Transverse colon (tissue), 4 donors: ENCODE measurements around the gene SPINT3. TPM values are rescaled to one million over a fixed set of nuclear protein-coding genes. Genes with fewer than 3 reads are reported as not detected.

Experiments
- DNase-seq: peaks from one replicate; pipeline ENCODE4 v3.0.0-alpha.2; 2019
- H3K27ac ChIP-seq, 4 donors: fragments of 200-600 bp; sonication (generic); 2 replicates each; pipeline ENCODE4 v1.5.1; 2016 to 2018; ENCODE audit warnings: inconsistent platforms in 4 of 4
- H3K27me3 ChIP-seq: fragments of 200-600 bp; sonication (generic); 2 replicates; pipeline ENCODE4 v1.5.1; 2017; ENCODE audit warnings: inconsistent platforms
- H3K36me3 ChIP-seq, 4 donors: fragments of 200-600 bp; sonication (generic); 2 replicates each; pipeline ENCODE4 v1.5.1; 2017 to 2019; ENCODE audit warnings: inconsistent platforms in 4 of 4
- H3K4me1 ChIP-seq, 4 donors: fragments of 200-600 bp; sonication (generic); 2 replicates each; pipeline ENCODE4 v1.5.1; 2017 to 2020; ENCODE audit warnings: inconsistent platforms in 4 of 4
- H3K4me3 ChIP-seq, 4 donors: fragments of 200-600 bp; sonication (generic); 1 replicate in 1 of 4; 2 replicates in 3 of 4; pipeline versions ENCODE4 v1.5.1 to v1.6.1; 2017 to 2019; ENCODE audit warnings: inconsistent platforms in 4 of 4
- H3K9me3 ChIP-seq, 2 donors: fragments of 200-600 bp; sonication (generic); 2 replicates each; pipeline ENCODE4 v1.5.1; 2017 to 2019; ENCODE audit warnings: inconsistent platforms in 2 of 2
- EP300 ChIP-seq: sonication (generic); formaldehyde crosslinking; IDR thresholded peaks from one replicate; pipeline ENCODE4 v1.6.1; 2017; ENCODE audit warnings: antibody characterized with exemption, low read depth
- POLR2A ChIP-seq: fragments of 450-650 bp; IDR thresholded peaks from one replicate; pipeline ENCODE4 v1.6.1; 2016; ENCODE audit warnings: antibody characterized with exemption, mild to moderate bottlenecking, moderate library complexity
- POLR2AphosphoS5 ChIP-seq, 3 donors: sonication (generic); formaldehyde crosslinking; IDR thresholded peaks; one replicate each; pipeline ENCODE4 v1.6.1; 2016; ENCODE audit warnings: antibody characterized with exemption in 3 of 3
- WGBS, 2 donors: methylation state at CpG; one replicate each; pipeline ENCODE4 v1.1.5; 2018; ENCODE audit warnings: low coverage in 1 of 2; 5-methylcytosine and 5-hydroxymethylcytosine counted together
- in situ Hi-C, 4 donors: fragments of 200-750 bp; cut with MboI; loops; one replicate each; pipeline versions ENCODE4 v1.15.0 to v1.15.1; 2017; ENCODE audit warnings: low sequenced_read_pairs in 3 of 4, low pct_ligation_motif_present in 1 of 4, low pct_unique_long_range_greater_than_20kb in 1 of 4
- intact Hi-C: fragments of 100-400 bp; cut with DNase I; formaldehyde crosslinking; loops from one replicate; pipeline ENCODE4 v1.15.1; 2023; ENCODE audit warnings: low total_unique reads
- total RNA-seq, 4 donors: library from RNA; depleted of rRNA; stranded (reverse); fragments of >200 nt; gene quantifications; one replicate each; pipeline ENCODE4 v1.1.0, GENCODE V29; 2016
- TF ChIP-seq, protein P1 (sequence below), 5 experiments: fragments of 200-600 bp in 3 of 5; fragments of 450-650 bp in 2 of 5; sonication (generic) in 3 of 5; IDR thresholded peaks; 1 replicate in 2 of 5; 2 replicates in 3 of 5; pipeline ENCODE4 v1.5.1; 2016 to 2017; ENCODE audit warnings: antibody characterized with exemption in 5 of 5, inconsistent platforms in 3 of 5, mild to moderate bottlenecking in 2 of 5, moderate library complexity in 1 of 5

The SPINT3 gene
- total RNA-seq, 4 donors from 2014 or later: not detected

DNA sequence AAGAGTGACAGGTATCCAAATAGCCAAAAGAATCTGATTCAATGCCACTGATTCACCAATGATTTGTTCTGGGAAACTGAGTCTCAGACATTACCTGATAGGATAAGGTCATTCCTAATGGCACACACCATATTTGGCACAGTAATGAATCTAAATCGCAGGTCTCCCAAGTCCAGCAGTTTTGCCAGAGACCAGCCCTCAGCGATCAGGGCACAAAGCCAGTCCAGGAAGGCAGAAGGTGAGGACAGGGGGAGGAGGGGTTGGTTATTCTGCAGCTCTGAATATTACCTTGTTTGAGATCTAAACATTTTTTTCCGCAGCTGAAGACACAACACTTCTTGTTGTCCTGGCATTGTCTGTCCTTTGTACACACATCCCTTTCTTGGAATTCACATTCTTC lies 29.9 kb upstream of the SPINT3 start:
- in situ Hi-C loops: loop anchor here in 2 of 4 donors (25.0 kb wide), 1 partner anchor 217 kb away; no protein-coding TSS in a partner anchor
- no peak overlapping the region for H3K27ac ChIP-seq
- no peaks in the 10 kb centered on the region for H3K4me1 ChIP-seq
- no peak overlapping the region for H3K4me3 ChIP-seq
- H3K36me3 ChIP-seq: no peaks in the 10 kb centered on the region
- TF ChIP-seq, protein P1, sequence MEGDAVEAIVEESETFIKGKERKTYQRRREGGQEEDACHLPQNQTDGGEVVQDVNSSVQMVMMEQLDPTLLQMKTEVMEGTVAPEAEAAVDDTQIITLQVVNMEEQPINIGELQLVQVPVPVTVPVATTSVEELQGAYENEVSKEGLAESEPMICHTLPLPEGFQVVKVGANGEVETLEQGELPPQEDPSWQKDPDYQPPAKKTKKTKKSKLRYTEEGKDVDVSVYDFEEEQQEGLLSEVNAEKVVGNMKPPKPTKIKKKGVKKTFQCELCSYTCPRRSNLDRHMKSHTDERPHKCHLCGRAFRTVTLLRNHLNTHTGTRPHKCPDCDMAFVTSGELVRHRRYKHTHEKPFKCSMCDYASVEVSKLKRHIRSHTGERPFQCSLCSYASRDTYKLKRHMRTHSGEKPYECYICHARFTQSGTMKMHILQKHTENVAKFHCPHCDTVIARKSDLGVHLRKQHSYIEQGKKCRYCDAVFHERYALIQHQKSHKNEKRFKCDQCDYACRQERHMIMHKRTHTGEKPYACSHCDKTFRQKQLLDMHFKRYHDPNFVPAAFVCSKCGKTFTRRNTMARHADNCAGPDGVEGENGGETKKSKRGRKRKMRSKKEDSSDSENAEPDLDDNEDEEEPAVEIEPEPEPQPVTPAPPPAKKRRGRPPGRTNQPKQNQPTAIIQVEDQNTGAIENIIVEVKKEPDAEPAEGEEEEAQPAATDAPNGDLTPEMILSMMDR (IDR thresholded peaks at IDR 0.05): no peak
- TF ChIP-seq POLR2A (no peak), POLR2AphosphoS5 (IDR thresholded peaks at IDR 0.05) (no peak), EP300 (no peak)
- no peaks in the 10 kb centered on the region for H3K9me3 ChIP-seq
- no peak for DNase-seq
- peaks cover 4% of the 10 kb centered on the region for H3K27me3 ChIP-seq
- intact Hi-C loops: loop anchor here (10.0 kb wide), 1 partner anchor 229 kb away; no protein-coding TSS in a partner anchor
- 74 to 76% methylated on average over 3 of the region's 3 CpGs for WGBS, 2 donors

DNA sequence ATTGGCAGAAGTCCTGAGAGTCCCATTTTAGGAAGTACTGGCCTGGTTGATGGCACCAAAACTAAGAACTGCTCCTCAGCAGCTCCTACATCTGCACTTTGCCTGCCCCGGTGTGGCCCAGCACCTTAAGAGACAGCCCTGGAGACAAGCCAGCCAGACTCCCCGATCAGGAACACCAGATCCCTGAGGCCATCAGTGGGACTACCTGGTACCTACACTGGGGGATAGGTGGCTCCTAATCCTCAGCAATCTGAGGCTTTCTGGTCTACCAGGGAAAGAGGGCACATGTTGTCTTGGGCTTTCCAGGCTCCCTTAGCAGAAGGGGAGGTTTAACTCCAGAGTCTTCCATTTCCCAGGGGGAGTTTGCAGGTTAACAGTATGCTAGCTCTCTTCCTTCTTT lies 24.0 kb upstream of the SPINT3 start, which contains the start of gene WFDC6:
Gene WFDC6 (minus strand): TSS at position 101 of the 400 bp plus-strand sequence. CDS start 75 bp downstream, at position 26.
- H3K27me3 ChIP-seq: peaks cover 12% of the 10 kb centered on the region
- in situ Hi-C loops: loop anchor here in 2 of 4 donors (25.0 kb wide), 1 partner anchor 223 kb away; no protein-coding TSS in a partner anchor

DNA sequence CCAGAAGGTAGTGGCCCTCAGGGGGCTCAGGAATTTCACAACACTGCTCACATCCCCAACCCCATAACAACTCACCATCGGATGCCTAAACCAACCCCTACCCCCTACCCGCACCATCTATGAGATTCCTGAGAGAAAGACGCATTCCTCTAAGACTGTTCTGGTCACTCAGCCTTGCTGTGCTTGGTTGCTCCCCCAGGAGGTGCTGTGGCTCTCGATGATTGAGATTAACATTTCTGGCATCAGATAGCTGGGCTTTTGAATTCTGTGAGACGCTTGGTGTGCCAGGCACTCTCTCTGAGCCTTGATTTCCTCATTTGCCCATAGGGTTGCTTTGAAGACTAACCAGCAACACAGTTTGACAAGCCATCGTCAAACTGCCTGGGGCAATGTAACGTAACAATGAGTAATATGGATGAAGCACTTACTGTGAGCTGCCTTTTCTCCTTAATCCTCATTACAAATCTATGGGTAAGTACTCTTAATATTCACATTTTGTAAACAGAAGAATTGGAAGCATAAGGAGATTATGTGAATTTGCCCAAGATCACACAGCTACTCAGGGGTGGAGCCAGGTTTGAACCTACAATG lies 22.9 kb upstream of the SPINT3 start:
- peaks cover 12% of the 10 kb centered on the region for H3K27me3 ChIP-seq
- H3K4me1 ChIP-seq: no peaks in the 10 kb centered on the region
- in situ Hi-C loops (loop anchor here in 2 of 4 donors (25.0 kb wide), 1 partner anchor 224 kb away; no protein-coding TSS in a partner anchor), intact Hi-C loops (no loop called here)
- H3K27ac ChIP-seq: no peak overlapping the region
- WGBS, 2 donors: 60 to 75% methylated on average over 3 to 7 of the region's 7 CpGs
- H3K9me3 ChIP-seq: no peaks in the 10 kb centered on the region
- no peak for DNase-seq
- H3K36me3 ChIP-seq: no peaks in the 10 kb centered on the region
- H3K4me3 ChIP-seq: no peak overlapping the region
- no peak for TF ChIP-seq EP300
- TF ChIP-seq, protein P1 (IDR thresholded peaks at IDR 0.05): no peak
- no peak for TF ChIP-seq POLR2A
- no peak for TF ChIP-seq POLR2AphosphoS5 (IDR thresholded peaks at IDR 0.05)

More for the DNA sequence above, 24.0 kb upstream of the SPINT3 start, which contains the start of gene WFDC6:
- WGBS, 2 donors: 75% methylated on average over 2 of the region's 2 CpGs; no CpG with 5 or more reads in 1 of the 2 donors
- Histone ChIP-seq H3K4me1 (no peaks in the 10 kb centered on the region), H3K4me3 (no peak within 1 kb of the TSS), H3K9me3 (no peaks in the 10 kb centered on the region), H3K36me3 (no peaks in the 10 kb centered on the region), H3K27ac (no peak within 1 kb of the TSS)
- TF ChIP-seq EP300: no peak
- no peak for TF ChIP-seq POLR2A
- TF ChIP-seq, protein P1 (IDR thresholded peaks at IDR 0.05): no peak
- TF ChIP-seq POLR2AphosphoS5 (IDR thresholded peaks at IDR 0.05): no peak
- intact Hi-C loops: no loop called here
- no peak for DNase-seq

DNA sequence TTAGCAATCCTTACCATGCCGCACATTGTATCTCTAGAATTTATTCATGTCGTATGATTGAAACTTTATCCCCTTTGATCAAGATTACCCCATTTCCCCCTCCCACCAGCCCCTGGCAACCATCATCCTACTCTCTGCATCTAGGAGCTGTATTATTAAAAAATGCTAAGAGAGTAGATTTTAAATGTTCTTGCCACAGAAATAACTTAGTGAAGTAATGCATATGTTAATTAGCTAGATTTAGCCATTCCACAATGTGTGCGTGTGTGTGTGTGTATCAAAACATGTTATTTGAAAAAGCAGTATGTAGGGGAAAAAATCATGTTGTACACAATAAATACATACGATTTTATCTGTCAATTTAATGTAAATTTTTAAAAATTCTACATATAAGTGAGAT lies 11.9 kb upstream of the SPINT3 start:
- H3K27ac ChIP-seq: no peak overlapping the region
- peaks cover 5% of the 10 kb centered on the region for H3K27me3 ChIP-seq
- no peaks in the 10 kb centered on the region for H3K36me3 ChIP-seq
- in situ Hi-C loops: loop anchor here in 2 of 4 donors (25.0 kb wide), 1 partner anchor 235 kb away; no protein-coding TSS in a partner anchor
- intact Hi-C loops: no loop called here
- DNase-seq: no peak
- no peak for TF ChIP-seq POLR2A
- TF ChIP-seq POLR2AphosphoS5 (IDR thresholded peaks at IDR 0.05): no peak
- TF ChIP-seq, protein P1 (IDR thresholded peaks at IDR 0.05): no peak
- TF ChIP-seq EP300: no peak
- WGBS, 2 donors: 70 to 77% methylated on average over 4 of the region's 4 CpGs
- H3K4me3 ChIP-seq: no peak overlapping the region
- no peaks in the 10 kb centered on the region for H3K9me3 ChIP-seq
- H3K4me1 ChIP-seq: no peaks in the 10 kb centered on the region
